ENCODE results near the gene RREB1.

The RREB1 gene

GRCh38 chr6:7249946-7250643 lies 142.3 kb downstream of the RREB1 start:
- Mint-ChIP-seq H3K9me3 (peaks cover 2% of the 10 kb centered on the region), H3K36me3 (ENCODE audit: low read depth) (peaks cover 16% of the 10 kb centered on the region), H3K4me3 (no peak overlapping the region), H3K27ac (peak overlapping the region; percentile 68), H3K27me3 (ENCODE audit: low read depth, poor library complexity) (no peaks in the 10 kb centered on the region), H3K4me1 (peaks cover 11% of the 10 kb centered on the region)
- TF ChIP-seq, protein P1, sequence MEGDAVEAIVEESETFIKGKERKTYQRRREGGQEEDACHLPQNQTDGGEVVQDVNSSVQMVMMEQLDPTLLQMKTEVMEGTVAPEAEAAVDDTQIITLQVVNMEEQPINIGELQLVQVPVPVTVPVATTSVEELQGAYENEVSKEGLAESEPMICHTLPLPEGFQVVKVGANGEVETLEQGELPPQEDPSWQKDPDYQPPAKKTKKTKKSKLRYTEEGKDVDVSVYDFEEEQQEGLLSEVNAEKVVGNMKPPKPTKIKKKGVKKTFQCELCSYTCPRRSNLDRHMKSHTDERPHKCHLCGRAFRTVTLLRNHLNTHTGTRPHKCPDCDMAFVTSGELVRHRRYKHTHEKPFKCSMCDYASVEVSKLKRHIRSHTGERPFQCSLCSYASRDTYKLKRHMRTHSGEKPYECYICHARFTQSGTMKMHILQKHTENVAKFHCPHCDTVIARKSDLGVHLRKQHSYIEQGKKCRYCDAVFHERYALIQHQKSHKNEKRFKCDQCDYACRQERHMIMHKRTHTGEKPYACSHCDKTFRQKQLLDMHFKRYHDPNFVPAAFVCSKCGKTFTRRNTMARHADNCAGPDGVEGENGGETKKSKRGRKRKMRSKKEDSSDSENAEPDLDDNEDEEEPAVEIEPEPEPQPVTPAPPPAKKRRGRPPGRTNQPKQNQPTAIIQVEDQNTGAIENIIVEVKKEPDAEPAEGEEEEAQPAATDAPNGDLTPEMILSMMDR (IDR thresholded peaks at IDR 0.05), result no peak
- no peak for DNase-seq

DNA sequence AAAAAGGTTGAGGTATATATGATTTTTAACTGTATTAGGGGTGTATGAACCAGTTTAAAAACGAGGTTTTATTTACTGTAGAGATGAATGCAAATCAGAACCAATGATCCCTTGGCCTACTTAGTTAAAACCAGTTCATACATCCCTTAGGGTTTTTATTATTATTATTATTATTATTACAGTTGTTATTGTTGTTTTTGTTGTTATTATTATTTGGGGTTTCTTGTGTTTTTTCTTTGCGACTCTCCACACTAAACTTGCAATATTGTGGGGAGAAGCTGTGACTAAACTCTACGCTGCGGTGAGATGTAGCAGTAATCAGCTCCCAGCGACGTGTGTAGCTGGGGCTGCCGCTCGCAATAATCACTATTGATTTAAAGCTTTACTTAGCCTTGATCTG lies 143.1 kb downstream of the RREB1 start:
- H3K4me1 Mint-ChIP-seq, result peaks cover 17% of the 10 kb centered on the region
- DNase-seq, result no peak
- H3K27me3 Mint-ChIP-seq (ENCODE audit: low read depth, poor library complexity), result no peaks in the 10 kb centered on the region
- H3K36me3 Mint-ChIP-seq (ENCODE audit: low read depth), result peaks cover 16% of the 10 kb centered on the region
- peaks cover 9% of the 10 kb centered on the region for H3K9me3 Mint-ChIP-seq
- H3K27ac Mint-ChIP-seq, result no peak overlapping the region
- TF ChIP-seq, protein P1 (IDR thresholded peaks at IDR 0.05), result no peak
- H3K4me3 Mint-ChIP-seq, result no peak overlapping the region

- H3K27ac Mint-ChIP-seq, result no peak overlapping the region
- DNase-seq, result no peak
- H3K36me3 Mint-ChIP-seq (ENCODE audit: low read depth), result peaks cover 19% of the 10 kb centered on the region
- H3K4me3 Mint-ChIP-seq, result no peak overlapping the region
- H3K9me3 Mint-ChIP-seq, result peaks cover 18% of the 10 kb centered on the region
- H3K27me3 Mint-ChIP-seq (ENCODE audit: low read depth, poor library complexity), result no peaks in the 10 kb centered on the region
- H3K4me1 Mint-ChIP-seq, result peaks cover 17% of the 10 kb centered on the region
- TF ChIP-seq, protein P1 (IDR thresholded peaks at IDR 0.05), result no peak
Measured at GRCh38 chr6:7251646-7252260, 144.0 kb downstream of the RREB1 start.

DNA sequence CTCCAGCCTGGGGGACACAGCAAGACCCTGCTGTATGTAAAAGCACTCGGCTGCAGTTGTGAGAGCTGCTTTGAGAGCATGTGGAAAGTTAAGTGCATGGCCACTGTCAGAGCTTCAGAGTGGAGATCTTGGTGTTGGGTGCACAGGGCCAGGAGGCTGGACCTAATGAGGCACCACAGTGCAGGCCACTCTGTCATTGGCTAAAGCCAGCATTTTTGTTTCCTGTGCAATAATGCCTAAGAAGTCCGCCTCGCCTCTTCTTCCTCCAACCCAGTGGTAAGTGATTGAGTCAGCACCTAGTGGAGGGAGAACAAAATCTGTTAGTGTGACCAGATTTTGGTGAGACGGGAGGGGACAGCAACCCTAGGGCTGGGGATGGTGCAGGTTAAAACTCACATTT lies 144.6 kb downstream of the RREB1 start:
- TF ChIP-seq, protein P1 (IDR thresholded peaks at IDR 0.05), result no peak
- DNase-seq, result no peak
- Mint-ChIP-seq H3K4me1 (peaks cover 17% of the 10 kb centered on the region), H3K9me3 (peaks cover 25% of the 10 kb centered on the region), H3K27ac (peak overlapping the region; percentile 51), H3K27me3 (ENCODE audit: low read depth, poor library complexity) (no peaks in the 10 kb centered on the region), H3K4me3 (no peak overlapping the region), H3K36me3 (ENCODE audit: low read depth) (peaks cover 21% of the 10 kb centered on the region)

GRCh38 chr6:7254980-7255835 lies 147.4 kb downstream of the RREB1 start:
- DNase-seq, result no peak
- H3K9me3 Mint-ChIP-seq, result peaks cover 28% of the 10 kb centered on the region
- no peaks in the 10 kb centered on the region for H3K27me3 Mint-ChIP-seq (ENCODE audit: low read depth, poor library complexity)
- H3K4me3 Mint-ChIP-seq, result no peak overlapping the region
- peaks cover 5% of the 10 kb centered on the region for H3K36me3 Mint-ChIP-seq (ENCODE audit: low read depth)
- peaks cover 40% of the 10 kb centered on the region for H3K4me1 Mint-ChIP-seq
- no peak overlapping the region for H3K27ac Mint-ChIP-seq
- TF ChIP-seq, protein P1 (IDR thresholded peaks at IDR 0.05), result no peak

Measured in nephron progenitor cell (in vitro differentiated cells).